NOMO-1 (cell line): ENCODE measurements around the gene DIRAS2.
"Not testable (repeated sequence)": the region's sequence is repeated elsewhere in the genome, so short reads cannot be mapped to it uniquely, and the experiment has no call there.

Experiments
- DNase-seq, 2 experiments: peaks; one replicate each; lab custom pipeline; 2025; ENCODE audit not compliant: unreplicated experiment in 2 of 2; lab: John Stamatoyannopoulos, UW

Gene DIRAS2

GRCh38 chr9:90642570-90643539 is at the start of gene DIRAS2:
TSS of gene DIRAS2 (minus strand) at chr9:90642824. CDS start at chr9:90613827, 28,997 bp downstream.
- no peak for DNase-seq

GRCh38 chr9:90684736-90685135 is 42.1 kb upstream of the DIRAS2 start:
- DNase-seq: no peak

- DNase-seq: no peak
Measured at GRCh38 chr9:90684106-90684505, 41.5 kb upstream of the DIRAS2 start.

GRCh38 chr9:90680534-90680933 is 37.9 kb upstream of the DIRAS2 start:
- no peak for DNase-seq

- no peak for DNase-seq
Measured at GRCh38 chr9:90665072-90665471, 22.4 kb upstream of the DIRAS2 start.

GRCh38 chr9:90659650-90660364 is 17.2 kb upstream of the DIRAS2 start:
- DNase-seq: no peak

GRCh38 chr9:90658783-90659182 is 16.2 kb upstream of the DIRAS2 start:
- DNase-seq: no peak

- DNase-seq: no peak
Measured at GRCh38 chr9:90658181-90658580, 15.6 kb upstream of the DIRAS2 start.

GRCh38 chr9:90656876-90657275 is 14.3 kb upstream of the DIRAS2 start:
- DNase-seq: not testable (repeated sequence)

GRCh38 chr9:90651246-90651645 is 8.6 kb upstream of the DIRAS2 start:
- no peak for DNase-seq

- no peak for DNase-seq
Measured at GRCh38 chr9:90647843-90648242, 5.2 kb upstream of the DIRAS2 start.

- no peak for DNase-seq
Measured at GRCh38 chr9:90645721-90646120, 3.1 kb upstream of the DIRAS2 start.

- DNase-seq: no peak
Measured at GRCh38 chr9:90641884-90642487, 638 bp downstream of the DIRAS2 start.

- DNase-seq: no peak
Measured at GRCh38 chr9:90641086-90641485, 1.5 kb downstream of the DIRAS2 start.

- DNase-seq: no peak
Measured at GRCh38 chr9:90640361-90640760, 2.3 kb downstream of the DIRAS2 start.

GRCh38 chr9:90637626-90638025 is 5.0 kb downstream of the DIRAS2 start:
- no peak for DNase-seq

GRCh38 chr9:90632647-90633207 is 9.9 kb downstream of the DIRAS2 start:
- DNase-seq: no peak

GRCh38 chr9:90631964-90632363 is 10.7 kb downstream of the DIRAS2 start:
- DNase-seq: no peak

GRCh38 chr9:90629991-90630390 is 12.6 kb downstream of the DIRAS2 start:
- DNase-seq: no peak

- DNase-seq: no peak
Measured at GRCh38 chr9:90629354-90629753, 13.3 kb downstream of the DIRAS2 start.

- no peak for DNase-seq
Measured at GRCh38 chr9:90616806-90617205, 25.8 kb downstream of the DIRAS2 start.
